Measurements from ENCODE around the gene SEBOX.

SEBOX gene

GRCh38 chr17:28338056-28338768 lies 26.8 kb downstream of the SEBOX start:
- no peak for DNase-seq

- no peak for DNase-seq
Measured at GRCh38 chr17:28335959-28336871, 28.8 kb downstream of the SEBOX start.

GRCh38 chr17:28335201-28335958 lies 29.6 kb downstream of the SEBOX start, which contains the start of the genes IFT20 and TNFAIP1:
Gene IFT20, minus strand, starts transcription at chr17:28335472. Its CDS starts 3,487 bp downstream, at chr17:28331985.
Gene TNFAIP1, plus strand, starts transcription at chr17:28335761. Its CDS starts 3,761 bp downstream, at chr17:28339522.
- DNase-seq, result peak; percentile 94

GRCh38 chr17:28334666-28335200 lies 30.3 kb downstream of the SEBOX start:
- no peak for DNase-seq

GRCh38 chr17:28334171-28334570 lies 30.8 kb downstream of the SEBOX start:
- no peak for DNase-seq

GRCh38 chr17:28333083-28333746 lies 31.8 kb downstream of the SEBOX start:
- no peak for DNase-seq

GRCh38 chr17:28331891-28332420 lies 33.0 kb downstream of the SEBOX start:
- DNase-seq, result no peak

- no peak for DNase-seq
Measured at GRCh38 chr17:28330671-28331070, 34.3 kb downstream of the SEBOX start.

GRCh38 chr17:28328325-28328724 lies 36.7 kb downstream of the SEBOX start:
- DNase-seq, result no peak

- DNase-seq, result no peak
Measured at GRCh38 chr17:28327709-28328108, 37.3 kb downstream of the SEBOX start.

GRCh38 chr17:28327031-28327607 lies 37.9 kb downstream of the SEBOX start:
- DNase-seq, result no peak

- no peak for DNase-seq
Measured at GRCh38 chr17:28326114-28326513, 38.9 kb downstream of the SEBOX start.

- DNase-seq, result no peak
Measured at GRCh38 chr17:28325211-28325610, 39.8 kb downstream of the SEBOX start.

- no peak for DNase-seq
Measured at GRCh38 chr17:28324781-28325180, 40.2 kb downstream of the SEBOX start.

- no peak for DNase-seq
Measured at GRCh38 chr17:28324267-28324745, 40.7 kb downstream of the SEBOX start.

GRCh38 chr17:28320215-28321061 lies 44.6 kb downstream of the SEBOX start:
- no peak for DNase-seq

- DNase-seq, result no peak
Measured at GRCh38 chr17:28319598-28319935, 45.4 kb downstream of the SEBOX start.

- peak; percentile 95 for DNase-seq
Measured at GRCh38 chr17:28318759-28319597, 46.0 kb downstream of the SEBOX start, which contains the start of gene TMEM97. Gene TMEM97, plus strand, starts transcription at chr17:28319200. Its CDS starts 40 bp downstream, at chr17:28319240.

All from stimulated activated CD4-positive, alpha-beta T cell treated with anti-CD3 and anti-CD28 coated beads, Interleukin-4, amount 100 ng/mL, for 1 hour (primary cell).